ENCODE data around the gene ATP13A3.
"Not testable (repeated sequence)": the region's sequence is repeated elsewhere in the genome, so short reads cannot be mapped to it uniquely, and the experiment has no call there.

Gene ATP13A3

GRCh38 chr3:194486540-194487288 is at the start of gene ATP13A3:
ATP13A3 (minus strand) TSS chr3:194487002; CDS start chr3:194462190, 24,812 bp downstream.
- DNase-seq, result peak; percentile 92

GRCh38 chr3:194535199-194535598 is 48.4 kb upstream of the ATP13A3 start:
- not testable (repeated sequence) for DNase-seq

GRCh38 chr3:194534243-194534642 is 47.4 kb upstream of the ATP13A3 start:
- DNase-seq, result no peak

DNA sequence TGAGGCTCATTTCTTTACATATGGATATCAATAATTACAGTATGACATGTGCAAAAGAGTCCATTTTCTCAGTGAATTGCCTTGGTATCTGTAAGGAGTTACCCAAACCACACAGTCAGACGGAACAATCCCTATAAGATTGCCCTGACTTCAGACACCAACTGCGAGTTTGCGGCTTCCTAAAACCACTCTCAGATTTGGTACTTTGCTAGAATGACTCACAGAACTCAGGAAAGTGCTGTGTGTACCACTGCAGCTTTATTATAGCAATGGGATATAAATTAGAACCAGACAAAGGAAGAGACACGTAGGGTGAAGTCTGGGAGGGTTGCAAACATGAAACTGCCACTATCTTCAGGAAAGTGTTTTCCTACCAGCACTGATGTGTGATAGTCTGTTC is 45.8 kb upstream of the ATP13A3 start:
- DNase-seq, result no peak

- DNase-seq, result no peak
Measured at GRCh38 chr3:194527726-194528125, 40.9 kb upstream of the ATP13A3 start.

DNA sequence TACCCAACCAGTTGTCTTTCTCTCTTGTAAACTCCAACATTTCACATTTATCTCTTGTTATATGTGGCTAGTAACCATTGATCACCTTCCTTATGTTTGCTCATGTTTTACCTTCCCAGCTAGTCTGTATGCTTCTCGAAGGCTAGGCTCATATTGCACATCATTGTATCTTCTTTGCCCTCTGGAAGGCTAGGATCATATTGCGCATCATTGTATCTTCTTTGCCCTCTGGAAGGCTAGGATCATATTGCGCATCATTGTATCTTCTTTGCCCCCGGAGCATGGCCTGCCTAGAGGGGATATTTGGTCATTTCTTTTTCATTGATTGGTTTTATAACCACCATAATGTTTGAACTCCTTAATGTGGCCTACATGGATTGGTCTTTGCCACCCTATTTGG is 39.4 kb upstream of the ATP13A3 start:
- DNase-seq, result no peak

GRCh38 chr3:194522579-194523046 is 35.8 kb upstream of the ATP13A3 start:
- no peak for DNase-seq

GRCh38 chr3:194521510-194522260 is 34.9 kb upstream of the ATP13A3 start:
- no peak for DNase-seq

DNA sequence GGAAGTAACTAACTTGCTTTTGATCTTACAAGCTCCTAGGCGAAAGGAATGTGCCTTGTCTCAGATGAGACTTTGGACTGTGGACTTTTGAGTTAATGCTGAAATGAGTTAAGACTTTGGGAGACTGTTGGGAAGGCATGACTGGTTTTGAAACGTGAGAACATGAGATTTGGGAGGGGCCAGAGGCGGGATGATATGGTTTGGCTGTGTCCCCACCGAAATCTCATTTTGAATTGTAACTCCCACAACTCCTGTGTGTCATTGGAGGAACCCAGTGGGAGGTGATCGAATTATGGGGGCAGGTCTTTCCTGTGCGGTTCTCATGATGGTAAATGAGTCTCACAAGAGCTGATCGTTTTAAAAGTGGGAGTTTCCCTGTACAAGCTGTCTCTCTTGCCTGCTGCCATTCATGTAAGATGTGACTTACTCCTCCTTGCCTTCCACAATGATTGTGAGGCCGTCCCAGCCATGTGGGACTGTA is 33.9 kb upstream of the ATP13A3 start:
- peak; percentile 72 for DNase-seq

DNA sequence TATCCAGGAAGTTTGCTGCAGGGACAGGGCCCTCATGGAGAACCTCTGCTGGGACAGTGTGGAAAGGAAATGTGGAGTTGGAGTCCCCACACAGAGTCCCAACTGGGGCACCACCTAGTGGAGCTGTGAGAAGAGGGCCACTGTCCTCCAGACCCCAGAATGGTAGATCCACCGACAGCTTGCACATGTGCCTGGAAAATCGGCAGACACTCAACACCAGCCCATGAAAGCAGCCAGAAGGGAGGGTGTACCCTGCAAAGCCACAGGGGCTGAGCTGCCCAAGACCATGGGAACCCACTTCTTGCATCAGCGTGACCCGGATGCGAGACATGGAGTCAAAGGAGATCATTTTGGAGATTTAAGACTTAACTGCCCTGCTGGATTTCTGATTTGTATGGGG is 33.4 kb upstream of the ATP13A3 start:
- not testable (repeated sequence) for DNase-seq

- DNase-seq, result no peak
Measured at GRCh38 chr3:194518652-194519051, 31.9 kb upstream of the ATP13A3 start.

- DNase-seq, result no peak
Measured at GRCh38 chr3:194517333-194517732, 30.5 kb upstream of the ATP13A3 start.

- DNase-seq, result no peak
Measured at GRCh38 chr3:194514626-194515025, 27.8 kb upstream of the ATP13A3 start.

DNA sequence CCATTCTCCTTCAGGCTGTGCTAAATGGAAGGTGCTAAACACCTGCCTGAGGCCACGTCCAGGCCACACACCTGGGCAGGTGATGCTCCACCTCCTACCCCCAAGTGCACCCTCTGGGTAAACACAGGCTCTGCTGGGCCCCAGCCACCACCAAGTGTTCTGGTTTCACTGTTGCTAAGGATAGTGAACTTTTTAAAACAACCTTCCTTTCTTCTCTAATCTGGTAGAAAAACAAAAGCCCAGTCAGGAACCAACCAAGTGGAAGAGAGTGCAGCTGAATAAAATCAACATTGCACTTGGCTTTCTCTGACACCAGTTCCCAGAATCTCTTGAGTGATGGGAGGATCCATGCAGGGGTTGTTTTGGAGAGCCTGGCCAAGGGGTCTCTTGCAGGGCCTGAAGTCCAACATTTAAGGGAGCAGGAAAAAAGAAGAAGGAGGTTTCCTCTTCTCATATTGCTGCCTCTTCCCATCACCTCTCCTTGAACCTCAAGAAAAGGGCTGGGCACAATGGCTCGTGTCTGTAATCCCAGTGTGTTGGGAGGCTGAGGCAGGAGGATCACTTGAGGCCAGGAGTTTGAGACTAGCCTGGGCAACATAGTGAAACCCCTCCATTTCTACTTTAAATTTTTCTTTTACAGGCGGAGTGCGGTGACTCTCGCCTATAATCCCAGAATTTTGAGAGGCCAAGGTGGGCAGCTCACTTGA is 26.2 kb upstream of the ATP13A3 start:
- no peak for DNase-seq

GRCh38 chr3:194508491-194509453 is 22.0 kb upstream of the ATP13A3 start:
- DNase-seq, result no peak

DNA sequence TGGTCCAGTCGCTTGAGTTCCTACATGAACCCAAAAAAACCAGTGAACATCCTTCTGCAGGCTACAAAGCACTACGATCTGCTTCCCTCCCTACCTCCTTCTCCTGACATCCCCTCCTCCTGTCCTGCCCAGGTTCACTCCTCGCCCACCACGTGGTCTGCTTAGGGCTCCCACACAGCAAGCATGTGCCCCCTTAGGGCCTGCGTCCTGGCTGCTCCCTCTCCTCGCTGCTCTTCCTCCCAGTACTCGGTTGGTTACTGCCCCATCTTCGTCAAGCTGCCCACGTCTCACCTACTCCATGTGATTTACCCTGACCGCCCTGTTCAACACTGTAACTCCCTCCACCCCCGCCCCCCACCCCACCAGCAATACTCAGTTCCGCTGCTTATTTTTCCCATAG is 20.8 kb upstream of the ATP13A3 start:
- no peak for DNase-seq

DNA sequence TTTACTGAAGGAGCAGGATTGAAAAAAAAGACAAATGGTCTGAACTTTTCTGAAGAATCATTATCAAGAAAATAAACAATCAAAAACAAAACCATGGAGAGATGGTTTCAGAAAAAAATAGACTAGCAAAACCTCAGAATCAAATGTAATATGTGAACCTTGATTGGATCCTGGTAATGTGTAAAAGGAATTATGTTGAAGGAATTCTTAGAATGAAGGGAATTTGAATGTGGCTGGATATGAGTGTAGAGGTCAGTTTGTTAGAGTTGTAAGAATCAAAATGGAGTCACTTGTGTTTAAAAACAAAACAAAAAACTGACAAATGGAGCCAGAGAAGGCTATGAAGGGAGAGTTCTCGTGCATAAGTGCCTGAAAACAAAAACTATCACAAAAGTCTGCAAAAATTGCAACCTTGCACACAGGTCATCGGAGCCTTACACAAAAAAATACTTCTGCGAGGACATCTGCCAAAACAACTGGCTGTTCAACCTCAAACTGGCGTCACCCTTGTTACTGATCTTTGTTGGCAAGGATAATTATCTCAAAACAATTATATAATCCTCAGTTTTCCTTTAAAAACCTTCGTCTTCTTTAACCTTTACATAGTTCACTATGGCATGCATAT is 19.1 kb upstream of the ATP13A3 start:
- no peak for DNase-seq

DNA sequence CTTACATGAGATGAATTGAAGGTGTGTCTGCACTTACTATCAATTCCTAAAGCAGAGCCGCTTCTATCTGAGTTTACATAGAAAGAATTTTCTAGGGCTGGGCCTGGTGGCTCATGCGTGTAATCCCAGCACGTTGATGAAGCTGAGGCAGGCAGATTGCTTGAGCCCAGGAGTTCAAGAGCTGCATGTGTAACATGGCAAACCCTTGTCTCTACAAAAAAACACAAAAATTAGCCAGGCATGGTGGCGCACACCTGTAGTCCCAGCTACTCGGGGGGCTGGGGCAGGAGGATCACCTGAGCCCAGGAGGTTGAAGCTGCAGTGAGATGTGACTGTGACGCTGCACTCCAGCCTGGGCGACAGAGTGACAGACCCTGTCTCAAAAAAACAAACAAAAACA is 18.1 kb upstream of the ATP13A3 start:
- DNase-seq, result no peak

DNA sequence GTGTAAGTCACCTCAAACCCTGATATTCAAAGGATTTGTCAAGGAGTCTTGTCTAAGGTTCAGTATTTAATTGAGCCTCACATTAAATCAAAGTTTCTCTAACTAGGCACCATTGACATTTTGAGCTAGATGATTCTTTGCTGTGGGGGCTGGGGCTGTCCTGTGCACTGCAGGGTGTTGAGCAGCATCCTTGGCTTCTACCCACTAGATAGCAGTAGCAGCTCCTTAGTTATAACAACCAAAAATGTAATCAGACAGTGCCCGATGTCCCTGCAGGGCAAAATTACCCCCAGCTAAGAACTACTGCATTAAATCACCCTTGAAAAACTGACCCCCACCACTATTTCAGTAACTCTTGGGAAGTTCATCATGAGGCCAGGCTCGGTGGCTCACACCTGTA is 17.3 kb upstream of the ATP13A3 start:
- DNase-seq, result no peak

- no peak for DNase-seq
Measured at GRCh38 chr3:194503081-194503531, 16.3 kb upstream of the ATP13A3 start.

DNA sequence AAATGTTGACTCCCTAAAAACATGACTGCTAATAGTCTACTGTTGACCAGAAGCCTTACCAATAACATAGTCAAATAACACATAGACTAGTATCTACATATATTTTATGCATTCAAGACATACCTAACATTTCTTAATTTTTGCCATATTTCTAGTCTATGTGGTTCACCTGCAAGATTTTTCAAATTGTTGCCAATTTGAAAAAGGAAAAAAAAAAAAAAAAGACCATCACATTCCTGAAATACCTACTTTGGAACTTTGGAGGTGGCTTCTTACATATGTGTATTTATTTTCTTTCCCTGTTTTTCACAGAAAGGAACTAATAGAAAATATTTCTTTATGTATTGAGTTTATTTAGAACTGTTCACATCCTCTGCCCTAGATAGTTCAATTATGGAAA is 13.4 kb upstream of the ATP13A3 start:
- DNase-seq, result no peak

DNA sequence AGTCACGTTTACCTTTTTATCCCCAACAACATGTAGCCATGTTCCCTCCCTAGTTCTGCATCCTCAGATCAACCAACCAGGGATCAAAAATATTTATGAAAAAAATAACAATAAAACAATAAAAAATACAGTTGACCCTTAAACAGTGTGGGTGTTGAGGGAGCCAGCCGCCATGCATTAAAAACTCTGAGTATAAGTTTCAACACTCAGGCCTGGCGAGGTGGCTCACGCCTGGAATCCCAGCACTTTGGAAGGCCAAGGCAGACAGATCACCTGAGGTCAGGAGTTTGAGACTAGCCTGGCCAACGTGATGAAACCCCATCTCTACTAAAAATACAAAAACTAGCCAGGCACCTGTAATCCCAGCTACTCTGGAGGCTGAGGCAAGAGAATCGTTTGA is 12.7 kb upstream of the ATP13A3 start:
- DNase-seq, result not testable (repeated sequence)
